ENCODE data around the gene CARD9.
"Not testable (repeated sequence)": the region's sequence is repeated elsewhere in the genome, so short reads cannot be mapped to it uniquely, and the experiment has no call there.

CARD9 gene

DNA sequence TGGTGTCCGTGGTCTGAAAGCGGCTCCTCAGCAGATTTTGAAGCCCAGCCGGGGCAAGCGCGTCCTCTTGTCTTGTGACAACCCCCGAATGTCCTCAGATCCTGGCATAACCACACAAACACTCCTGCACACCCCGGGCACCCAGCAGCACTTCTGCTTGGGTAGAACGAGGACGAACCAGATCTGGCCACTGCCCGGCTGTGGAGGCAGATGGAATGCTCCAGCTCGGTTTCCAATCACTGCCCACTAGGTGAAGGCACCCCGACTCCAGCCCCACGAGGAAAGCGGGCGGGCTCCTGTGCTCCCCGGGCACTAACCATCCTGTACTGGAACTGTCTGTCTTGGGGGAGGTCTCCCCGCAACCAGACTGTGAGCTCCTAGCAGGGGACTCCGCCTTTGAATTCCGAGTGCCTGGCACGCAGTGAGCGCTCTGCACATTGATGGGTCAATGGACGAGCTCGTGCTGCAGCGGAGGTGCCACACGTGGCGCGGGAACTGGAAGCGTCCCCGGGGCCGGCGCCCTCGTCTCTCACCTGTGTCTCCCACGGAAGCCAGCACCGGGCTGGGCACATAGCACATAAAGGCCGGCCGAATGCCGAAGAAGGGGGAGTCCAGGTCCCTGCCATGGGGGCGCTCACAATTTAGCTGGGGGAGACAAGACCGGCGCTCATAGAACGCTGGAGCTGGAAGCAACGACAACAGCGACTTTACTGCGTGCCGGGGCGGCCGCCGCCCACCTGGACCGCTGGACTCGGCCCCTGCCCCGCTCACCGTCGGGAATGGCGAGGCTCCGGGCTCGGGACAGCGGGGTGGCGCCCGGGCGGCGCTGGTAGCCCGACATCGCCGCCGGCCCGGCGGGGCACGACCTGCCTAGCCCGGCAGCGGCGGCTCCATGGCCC is 36.3 kb upstream of the CARD9 start:
- peak overlapping the region; percentile 72 for H3K4me3 ChIP-seq (ENCODE audit: low read depth, low read length)
- H3K9ac ChIP-seq (ENCODE audit: low read depth, low read length), result peak overlapping the region; percentile 73
- H3K9me3 ChIP-seq (ENCODE audit: control insufficient read depth, insufficient read depth, low read length), result no peaks in the 10 kb centered on the region
- H3K4me1 ChIP-seq (ENCODE audit: control insufficient read depth, insufficient read depth, low read length), result peaks cover 4% of the 10 kb centered on the region
- peaks cover 55% of the 10 kb centered on the region for H3K36me3 ChIP-seq (ENCODE audit: control insufficient read depth, insufficient read depth, low read length)
- H3K27me3 ChIP-seq (ENCODE audit: control insufficient read depth, insufficient read depth, low read length), result no peaks in the 10 kb centered on the region

- Histone ChIP-seq H3K9me3 (ENCODE audit: control insufficient read depth, insufficient read depth, low read length) (no peaks in the 10 kb centered on the region), H3K4me1 (ENCODE audit: control insufficient read depth, insufficient read depth, low read length) (peaks cover 4% of the 10 kb centered on the region), H3K27me3 (ENCODE audit: control insufficient read depth, insufficient read depth, low read length) (no peaks in the 10 kb centered on the region), H3K4me3 (ENCODE audit: low read depth, low read length) (no peak overlapping the region), H3K36me3 (ENCODE audit: control insufficient read depth, insufficient read depth, low read length) (peaks cover 52% of the 10 kb centered on the region), H3K9ac (ENCODE audit: low read depth, low read length) (no peak overlapping the region)
Measured at GRCh38 chr9:136407911-136408310, 34.4 kb upstream of the CARD9 start.

DNA sequence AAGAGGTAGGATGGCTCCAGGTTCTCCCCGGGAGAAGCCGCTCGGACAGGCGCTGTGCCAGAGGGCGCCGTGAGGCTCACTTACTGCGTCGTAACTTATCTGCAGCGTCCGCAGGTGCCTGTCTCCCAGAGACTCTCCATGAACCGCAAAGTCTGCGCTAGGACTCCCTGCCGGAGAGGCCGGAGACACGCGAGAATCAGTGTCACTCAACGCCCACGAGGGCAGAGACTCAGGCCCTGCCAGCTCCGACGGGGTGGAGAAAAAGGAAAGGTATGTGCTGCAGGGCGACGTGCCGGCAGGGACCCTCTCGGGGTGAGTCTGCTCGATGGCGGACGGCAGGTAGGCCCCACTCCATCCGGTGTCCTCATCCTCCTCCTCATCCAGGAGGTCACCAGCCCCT is 33.6 kb upstream of the CARD9 start:
- H3K4me3 ChIP-seq (ENCODE audit: low read depth, low read length); H3K9ac ChIP-seq (ENCODE audit: low read depth, low read length); H3K27me3 ChIP-seq (ENCODE audit: control insufficient read depth, insufficient read depth, low read length); H3K9me3 ChIP-seq (ENCODE audit: control insufficient read depth, insufficient read depth, low read length); H3K4me1 ChIP-seq (ENCODE audit: control insufficient read depth, insufficient read depth, low read length): not testable (repeated sequence)
- peaks cover 51% of the 10 kb centered on the region for H3K36me3 ChIP-seq (ENCODE audit: control insufficient read depth, insufficient read depth, low read length)

- H3K4me1 ChIP-seq (ENCODE audit: control insufficient read depth, insufficient read depth, low read length); H3K4me3 ChIP-seq (ENCODE audit: low read depth, low read length); H3K9ac ChIP-seq (ENCODE audit: low read depth, low read length); H3K9me3 ChIP-seq (ENCODE audit: control insufficient read depth, insufficient read depth, low read length); H3K27me3 ChIP-seq (ENCODE audit: control insufficient read depth, insufficient read depth, low read length): not testable (repeated sequence)
- peaks cover 47% of the 10 kb centered on the region for H3K36me3 ChIP-seq (ENCODE audit: control insufficient read depth, insufficient read depth, low read length)
Measured at GRCh38 chr9:136405904-136406303, 32.4 kb upstream of the CARD9 start.

GRCh38 chr9:136405481-136405880 is 32.0 kb upstream of the CARD9 start:
- Histone ChIP-seq H3K4me1 (ENCODE audit: control insufficient read depth, insufficient read depth, low read length) (no peaks in the 10 kb centered on the region), H3K9me3 (ENCODE audit: control insufficient read depth, insufficient read depth, low read length) (no peaks in the 10 kb centered on the region), H3K27me3 (ENCODE audit: control insufficient read depth, insufficient read depth, low read length) (no peaks in the 10 kb centered on the region), H3K4me3 (ENCODE audit: low read depth, low read length) (no peak overlapping the region), H3K9ac (ENCODE audit: low read depth, low read length) (no peak overlapping the region), H3K36me3 (ENCODE audit: control insufficient read depth, insufficient read depth, low read length) (peaks cover 44% of the 10 kb centered on the region)

GRCh38 chr9:136404801-136405136 is 31.3 kb upstream of the CARD9 start:
- Histone ChIP-seq H3K4me1 (ENCODE audit: control insufficient read depth, insufficient read depth, low read length) (no peaks in the 10 kb centered on the region), H3K27me3 (ENCODE audit: control insufficient read depth, insufficient read depth, low read length) (no peaks in the 10 kb centered on the region), H3K9me3 (ENCODE audit: control insufficient read depth, insufficient read depth, low read length) (no peaks in the 10 kb centered on the region), H3K36me3 (ENCODE audit: control insufficient read depth, insufficient read depth, low read length) (peaks cover 44% of the 10 kb centered on the region), H3K9ac (ENCODE audit: low read depth, low read length) (no peak overlapping the region), H3K4me3 (ENCODE audit: low read depth, low read length) (no peak overlapping the region)

GRCh38 chr9:136403915-136404800 is 30.7 kb upstream of the CARD9 start:
- peaks cover 44% of the 10 kb centered on the region for H3K36me3 ChIP-seq (ENCODE audit: control insufficient read depth, insufficient read depth, low read length)
- no peak overlapping the region for H3K4me3 ChIP-seq (ENCODE audit: low read depth, low read length)
- H3K27me3 ChIP-seq (ENCODE audit: control insufficient read depth, insufficient read depth, low read length), result no peaks in the 10 kb centered on the region
- no peak overlapping the region for H3K9ac ChIP-seq (ENCODE audit: low read depth, low read length)
- H3K4me1 ChIP-seq (ENCODE audit: control insufficient read depth, insufficient read depth, low read length), result no peaks in the 10 kb centered on the region
- no peaks in the 10 kb centered on the region for H3K9me3 ChIP-seq (ENCODE audit: control insufficient read depth, insufficient read depth, low read length)

- H3K9ac ChIP-seq (ENCODE audit: low read depth, low read length), result no peak overlapping the region
- no peaks in the 10 kb centered on the region for H3K27me3 ChIP-seq (ENCODE audit: control insufficient read depth, insufficient read depth, low read length)
- H3K9me3 ChIP-seq (ENCODE audit: control insufficient read depth, insufficient read depth, low read length), result no peaks in the 10 kb centered on the region
- H3K4me3 ChIP-seq (ENCODE audit: low read depth, low read length), result no peak overlapping the region
- peaks cover 3% of the 10 kb centered on the region for H3K4me1 ChIP-seq (ENCODE audit: control insufficient read depth, insufficient read depth, low read length)
- H3K36me3 ChIP-seq (ENCODE audit: control insufficient read depth, insufficient read depth, low read length), result peaks cover 48% of the 10 kb centered on the region
Measured at GRCh38 chr9:136403538-136403914, 30.1 kb upstream of the CARD9 start.

- H3K27me3 ChIP-seq (ENCODE audit: control insufficient read depth, insufficient read depth, low read length), result no peaks in the 10 kb centered on the region
- H3K36me3 ChIP-seq (ENCODE audit: control insufficient read depth, insufficient read depth, low read length), result peaks cover 48% of the 10 kb centered on the region
- no peak overlapping the region for H3K9ac ChIP-seq (ENCODE audit: low read depth, low read length)
- H3K4me3 ChIP-seq (ENCODE audit: low read depth, low read length), result no peak overlapping the region
- H3K4me1 ChIP-seq (ENCODE audit: control insufficient read depth, insufficient read depth, low read length), result peaks cover 3% of the 10 kb centered on the region
- H3K9me3 ChIP-seq (ENCODE audit: control insufficient read depth, insufficient read depth, low read length), result no peaks in the 10 kb centered on the region
Measured at GRCh38 chr9:136402067-136402466, 28.6 kb upstream of the CARD9 start.

GRCh38 chr9:136401173-136401922 is 27.9 kb upstream of the CARD9 start:
- Histone ChIP-seq H3K27me3 (ENCODE audit: control insufficient read depth, insufficient read depth, low read length) (no peaks in the 10 kb centered on the region), H3K4me1 (ENCODE audit: control insufficient read depth, insufficient read depth, low read length) (peaks cover 3% of the 10 kb centered on the region), H3K9ac (ENCODE audit: low read depth, low read length) (no peak overlapping the region), H3K4me3 (ENCODE audit: low read depth, low read length) (no peak overlapping the region), H3K9me3 (ENCODE audit: control insufficient read depth, insufficient read depth, low read length) (no peaks in the 10 kb centered on the region), H3K36me3 (ENCODE audit: control insufficient read depth, insufficient read depth, low read length) (peaks cover 51% of the 10 kb centered on the region)

DNA sequence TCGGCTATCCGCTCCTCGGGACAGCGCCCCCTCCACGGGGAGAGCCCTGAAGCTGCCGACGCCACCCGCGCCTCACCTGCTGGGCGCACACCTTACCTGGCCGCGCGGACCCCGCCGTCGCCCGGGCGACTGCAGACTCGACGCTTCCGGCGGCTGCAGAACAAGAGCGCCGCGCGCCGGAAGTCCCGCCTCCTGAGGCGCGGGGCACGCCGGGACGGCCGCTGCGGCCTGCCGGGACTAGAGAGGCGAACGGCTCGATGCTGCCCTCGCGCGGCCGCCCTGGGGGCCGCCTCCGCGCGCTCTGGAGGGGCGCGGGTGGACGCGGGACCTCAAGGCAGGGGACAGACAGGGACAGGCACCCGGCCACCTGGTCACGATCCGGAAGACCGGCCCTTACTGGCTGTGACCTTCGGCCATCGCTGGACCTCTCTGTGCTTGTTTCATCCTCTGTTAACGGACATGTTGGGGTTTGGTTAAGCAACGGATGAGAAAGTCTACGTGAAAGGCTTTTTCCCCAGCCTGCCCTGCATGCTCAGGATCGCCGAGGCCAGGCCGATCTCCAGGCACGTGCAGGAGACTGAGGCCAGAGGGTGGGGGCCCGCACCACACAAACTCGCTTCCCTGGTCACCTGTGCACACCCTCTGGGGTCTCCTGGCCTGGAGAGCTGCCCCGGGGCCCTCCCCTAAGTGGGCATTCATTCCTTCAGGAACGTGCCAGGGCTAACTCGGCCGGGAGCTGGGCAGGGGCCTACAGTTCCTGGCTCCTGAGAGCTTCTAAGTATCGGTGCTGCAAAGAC is 26.8 kb upstream of the CARD9 start, which contains the start of gene SNAPC4:
TSS of gene SNAPC4 (minus strand) at position 133 of the 797 bp plus-strand sequence. CDS start 1,742 bp downstream, outside the sequence.
- peaks cover 3% of the 10 kb centered on the region for H3K4me1 ChIP-seq (ENCODE audit: control insufficient read depth, insufficient read depth, low read length)
- no peaks in the 10 kb centered on the region for H3K27me3 ChIP-seq (ENCODE audit: control insufficient read depth, insufficient read depth, low read length)
- H3K9me3 ChIP-seq (ENCODE audit: control insufficient read depth, insufficient read depth, low read length), result no peaks in the 10 kb centered on the region
- peaks cover 54% of the 10 kb centered on the region for H3K36me3 ChIP-seq (ENCODE audit: control insufficient read depth, insufficient read depth, low read length)
- peak within 1 kb of the TSS; percentile 87 for H3K9ac ChIP-seq (ENCODE audit: low read depth, low read length)
- H3K4me3 ChIP-seq (ENCODE audit: low read depth, low read length), result peak within 1 kb of the TSS; percentile 84
